Large intestine (tissue), 3 donors: ENCODE measurements around the gene GTPBP6. TPM values are rescaled to one million over a fixed set of nuclear protein-coding genes. Genes with fewer than 3 reads are reported as not detected.
"Not testable (repeated sequence)": the region's sequence is repeated elsewhere in the genome, so short reads cannot be mapped to it uniquely, and the experiment has no call there.

Experiments
- DNase-seq, 2 donors: peaks; one replicate each; pipeline versions ENCODE4 v3.0.0 to v3.0.0-alpha.2; 2013
- H3K27ac ChIP-seq: one replicate; pipeline ENCODE4 v1.5.1; 2013; ENCODE audit warnings: low read length
- H3K27me3 ChIP-seq: 2 replicates; pipeline ENCODE4 v1.6.1; 2013; ENCODE audit warnings: low read length; ENCODE audit not compliant: control insufficient read depth, insufficient read depth
- H3K36me3 ChIP-seq: 2 replicates; pipeline ENCODE4 v1.6.1; 2013; ENCODE audit warnings: low read length; ENCODE audit not compliant: control insufficient read depth, insufficient read depth
- H3K4me1 ChIP-seq: one replicate; pipeline ENCODE4 v1.6.1; 2013; ENCODE audit warnings: low read length; ENCODE audit not compliant: control insufficient read depth, insufficient read depth
- H3K4me3 ChIP-seq: one replicate; pipeline ENCODE4 v1.5.1; 2013; ENCODE audit warnings: low read length
- H3K9me3 ChIP-seq: one replicate; pipeline ENCODE4 v1.6.1; 2013; ENCODE audit warnings: mild to moderate bottlenecking, low read depth, low read length, moderate library complexity; ENCODE audit not compliant: control insufficient read depth
- WGBS: methylation state at CpG from one replicate; pipeline ENCODE4 v1.1.5; 2013; ENCODE audit warnings: low lambda C conversion rate; ENCODE audit not compliant: insufficient coverage; 5-methylcytosine and 5-hydroxymethylcytosine counted together
- polyA plus RNA-seq: library from polyadenylated mRNA; unstranded; fragments of 120-200 nt; gene quantifications from one replicate; pipeline ENCODE4 v1.2.1, GENCODE V29; 2013

GTPBP6 gene
- polyA plus RNA-seq, 1 donor: 48.5 TPM

DNA sequence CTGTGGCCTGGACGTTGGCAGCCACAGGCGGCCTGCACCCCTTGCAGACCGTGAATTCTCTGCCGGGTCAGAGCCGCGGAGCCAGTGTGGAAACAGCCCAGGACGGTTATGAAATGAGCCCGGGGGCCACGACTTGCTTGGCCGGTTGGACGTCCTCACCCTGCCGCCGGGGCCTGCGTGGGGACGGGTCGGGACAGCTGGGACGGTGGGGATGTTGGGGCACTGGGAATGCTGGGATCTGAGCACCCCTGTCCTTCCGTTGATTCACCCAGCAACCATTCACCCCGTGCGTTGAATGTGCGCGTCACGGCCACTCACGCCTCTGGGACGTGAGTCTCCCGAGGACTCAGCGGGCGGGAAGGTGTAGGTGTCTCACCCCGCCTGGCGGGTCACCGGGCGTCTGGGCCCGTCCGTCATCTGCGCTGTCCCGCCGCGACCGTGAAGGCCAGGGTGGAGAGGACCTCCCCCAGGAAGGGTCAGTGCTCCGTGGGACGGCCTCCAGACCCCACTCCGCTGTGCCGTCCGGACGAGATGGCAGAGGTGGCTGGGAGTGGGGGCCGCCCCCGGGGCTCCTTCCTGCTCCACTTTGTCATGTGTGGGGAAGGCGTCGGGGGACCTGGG, 41.9 kb downstream of the GTPBP6 start:
- H3K9me3 ChIP-seq: peaks cover 10% of the 10 kb centered on the region
- no peaks in the 10 kb centered on the region for H3K36me3 ChIP-seq
- DNase-seq: peak in 1 of 2 donors; percentile 55
- peak overlapping the region; percentile 43 for H3K4me3 ChIP-seq
- H3K27me3 ChIP-seq: peaks cover 13% of the 10 kb centered on the region
- peaks cover 15% of the 10 kb centered on the region for H3K4me1 ChIP-seq
- WGBS: no CpG with 5 or more reads among the region's 49 CpGs
- no peak overlapping the region for H3K27ac ChIP-seq

DNA sequence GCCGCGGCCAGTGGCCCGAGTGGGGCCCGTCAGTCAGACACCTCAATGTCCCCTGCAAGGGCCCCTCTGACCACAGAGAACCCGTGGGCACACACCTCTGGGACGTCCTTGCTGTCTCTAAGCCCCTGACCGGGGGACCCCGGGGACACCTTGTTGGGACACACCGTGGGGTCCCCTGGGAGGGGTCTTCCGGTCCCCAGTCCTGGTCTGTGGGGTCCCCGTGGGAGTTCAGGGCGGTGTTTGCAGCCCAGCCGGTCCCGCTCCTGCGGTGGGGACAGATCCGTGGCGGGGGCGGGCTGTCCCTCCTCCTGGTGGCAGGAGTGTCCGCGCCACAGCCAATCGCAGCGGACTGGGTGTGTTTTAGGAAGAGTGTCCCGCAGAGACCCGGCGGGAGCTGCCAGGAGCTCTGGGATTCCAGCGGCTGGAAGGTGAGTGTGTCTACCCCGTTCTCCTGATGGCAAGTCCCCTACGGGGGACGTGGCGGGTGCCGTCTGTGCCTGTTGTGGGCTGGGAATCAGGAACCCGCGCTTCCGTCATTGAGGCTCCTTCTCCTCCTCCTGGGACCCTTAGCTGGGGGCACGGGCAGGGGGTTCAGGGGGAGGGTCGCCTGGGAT, 42.5 kb downstream of the GTPBP6 start:
- Histone ChIP-seq H3K9me3 (peaks cover 10% of the 10 kb centered on the region), H3K27ac (no peak overlapping the region), H3K4me1 (peaks cover 15% of the 10 kb centered on the region), H3K36me3 (no peaks in the 10 kb centered on the region), H3K27me3 (peaks cover 13% of the 10 kb centered on the region), H3K4me3 (peak overlapping the region; percentile 43)
- peak in 1 of 2 donors; percentile 53 for DNase-seq
- no CpG with 5 or more reads among the region's 36 CpGs for WGBS

DNA sequence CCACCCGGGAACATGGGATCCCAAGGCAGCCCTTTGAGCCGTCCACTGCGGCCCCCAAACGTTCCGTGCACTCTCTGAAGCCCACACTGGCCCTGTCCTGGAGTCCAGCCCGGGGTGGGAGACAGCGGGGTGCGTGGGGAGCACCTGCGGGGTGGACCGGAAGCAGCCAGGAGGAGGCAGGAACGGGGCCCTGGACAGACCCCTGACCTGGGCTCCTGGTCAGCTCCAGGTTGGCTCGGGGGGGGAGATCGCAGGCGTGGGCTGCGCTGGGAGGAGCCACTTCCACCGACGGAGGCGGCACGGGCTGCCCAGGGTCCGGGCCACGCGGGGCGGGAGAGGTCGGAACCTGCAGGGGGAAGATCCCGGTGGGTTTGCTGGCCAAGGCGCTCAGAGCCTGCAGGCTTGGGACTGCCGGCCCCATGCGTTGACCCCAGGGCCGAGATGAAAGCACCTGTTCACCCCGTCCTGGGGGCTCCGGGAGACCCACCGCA, 43.1 kb downstream of the GTPBP6 start:
- no CpG with 5 or more reads among the region's 32 CpGs for WGBS
- H3K27me3 ChIP-seq: peaks cover 13% of the 10 kb centered on the region
- no peak for DNase-seq
- H3K4me3 ChIP-seq: no peak overlapping the region
- no peaks in the 10 kb centered on the region for H3K36me3 ChIP-seq
- H3K4me1 ChIP-seq: peaks cover 15% of the 10 kb centered on the region
- peaks cover 10% of the 10 kb centered on the region for H3K9me3 ChIP-seq
- no peak overlapping the region for H3K27ac ChIP-seq

DNA sequence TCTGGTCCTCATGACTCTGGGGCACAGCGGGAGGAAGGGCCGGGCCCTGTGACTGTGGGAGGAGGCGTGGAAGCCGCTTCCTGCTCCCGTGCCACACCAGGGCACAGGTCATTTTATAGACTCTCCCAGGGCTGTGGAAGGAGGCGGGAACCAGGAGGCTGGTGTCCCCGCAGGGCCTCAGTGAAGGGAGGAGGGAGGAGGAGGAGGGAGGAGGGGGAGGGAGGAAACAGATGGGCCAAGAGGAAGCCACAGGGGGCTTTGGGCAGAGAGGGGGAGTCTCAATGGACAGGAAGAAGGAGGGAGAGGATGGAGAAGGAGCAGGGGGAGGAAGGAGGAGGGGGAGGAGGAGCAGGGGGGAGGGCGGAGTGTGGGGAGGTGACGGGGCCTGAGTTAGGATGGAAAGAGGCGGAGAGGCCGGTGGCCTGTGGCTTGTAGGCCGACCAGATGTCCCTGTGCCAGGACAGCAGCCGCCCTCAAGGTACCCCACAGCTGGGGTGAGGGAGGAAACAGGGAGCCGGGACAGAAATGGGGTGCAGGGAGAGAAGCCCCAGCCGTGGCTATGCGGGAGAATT, 43.6 kb downstream of the GTPBP6 start:
- peak in 1 of 2 donors; percentile 71 for DNase-seq
- Histone ChIP-seq H3K27me3 (peaks cover 13% of the 10 kb centered on the region), H3K4me1 (peaks cover 15% of the 10 kb centered on the region), H3K4me3 (no peak overlapping the region), H3K36me3 (no peaks in the 10 kb centered on the region), H3K27ac (no peak overlapping the region), H3K9me3 (peaks cover 10% of the 10 kb centered on the region)
- no CpG with 5 or more reads among the region's 16 CpGs for WGBS

DNA sequence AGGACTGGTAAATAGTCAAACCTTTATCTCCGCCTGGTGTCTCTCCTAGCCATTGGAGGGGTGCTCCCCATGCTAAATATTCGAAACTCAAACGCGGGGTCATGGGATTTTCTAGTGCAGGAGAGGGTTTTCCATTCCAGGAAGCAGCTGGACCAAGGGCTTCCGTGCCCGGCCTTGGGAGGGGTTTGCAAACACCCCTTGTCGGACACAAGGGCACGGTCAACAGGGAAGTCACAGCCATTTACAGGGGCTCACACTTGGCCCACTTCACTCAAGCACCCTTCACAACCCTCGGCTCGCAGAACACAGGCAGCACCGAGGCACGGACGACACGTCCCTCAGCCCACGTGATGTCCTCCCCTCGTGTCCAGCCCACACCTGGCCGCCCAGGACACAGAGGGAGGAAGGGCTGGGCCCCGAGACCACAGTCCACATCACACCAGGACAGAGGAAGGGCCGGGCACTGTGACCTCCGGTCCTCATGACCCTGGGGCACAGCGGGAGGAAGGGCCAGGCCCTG, 47.7 kb downstream of the GTPBP6 start:
- DNase-seq: no peak
- Histone ChIP-seq H3K9me3 (peaks cover 14% of the 10 kb centered on the region), H3K27ac (no peak overlapping the region), H3K4me3 (no peak overlapping the region), H3K27me3 (peaks cover 2% of the 10 kb centered on the region), H3K4me1 (peaks cover 5% of the 10 kb centered on the region), H3K36me3 (no peaks in the 10 kb centered on the region)
- no CpG with 5 or more reads among the region's 21 CpGs for WGBS

DNA sequence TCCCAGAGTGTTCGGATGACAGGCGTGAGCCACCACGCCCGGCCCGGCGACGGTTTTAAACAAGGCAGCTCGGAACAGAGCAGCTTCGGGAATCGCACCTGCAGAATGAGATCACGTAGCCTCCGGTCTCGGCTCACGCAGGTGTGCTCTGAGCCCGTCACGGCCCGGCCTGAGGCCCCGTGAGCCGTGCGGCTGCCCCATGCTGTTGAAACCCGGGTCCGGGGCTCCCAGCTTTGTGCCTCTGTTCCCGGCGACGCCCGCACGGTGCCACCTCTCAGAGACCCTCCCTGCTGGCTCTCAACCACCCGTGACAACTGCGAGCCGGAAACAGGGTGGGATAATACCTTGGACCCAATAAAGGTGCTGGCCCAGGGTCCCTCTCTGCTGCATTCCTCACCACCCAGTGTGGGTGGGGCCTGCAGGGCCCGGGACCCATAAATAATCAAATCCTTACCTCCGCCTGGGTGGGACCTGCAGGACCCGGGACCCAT, 50.8 kb downstream of the GTPBP6 start:
- Histone ChIP-seq H3K4me1 (no peaks in the 10 kb centered on the region), H3K9me3 (peaks cover 3% of the 10 kb centered on the region), H3K27me3 (no peaks in the 10 kb centered on the region), H3K27ac (no peak overlapping the region), H3K4me3 (no peak overlapping the region), H3K36me3 (no peaks in the 10 kb centered on the region)
- WGBS: no CpG with 5 or more reads among the region's 33 CpGs
- DNase-seq: peak in 1 of 2 donors; percentile 6

DNA sequence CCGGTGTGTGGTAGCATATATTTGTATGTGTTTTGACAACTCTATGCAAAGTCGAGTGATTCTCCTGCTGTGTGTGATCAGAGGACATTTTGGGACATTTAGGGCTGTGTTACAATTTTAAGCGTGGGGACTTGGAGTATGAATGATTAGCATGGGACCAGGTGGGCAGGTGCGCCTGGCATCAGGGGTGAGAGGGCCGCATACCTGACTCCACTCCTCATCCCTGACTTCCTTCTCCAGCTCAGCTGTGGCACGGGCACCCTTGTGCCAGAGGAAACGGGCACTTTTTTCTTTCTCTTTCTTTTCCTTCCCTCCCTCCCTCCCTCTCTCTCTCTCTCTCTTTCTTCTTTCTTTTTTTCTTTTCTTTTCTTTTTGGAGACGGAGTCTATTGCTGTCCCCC, 53.1 kb downstream of the GTPBP6 start:
- H3K27ac ChIP-seq: no peak overlapping the region
- DNase-seq: no peak
- H3K4me1 ChIP-seq: peaks cover 15% of the 10 kb centered on the region
- 90% methylated on average over 2 of the region's 8 CpGs for WGBS
- H3K36me3 ChIP-seq: no peaks in the 10 kb centered on the region
- H3K9me3 ChIP-seq: peaks cover 3% of the 10 kb centered on the region
- no peak overlapping the region for H3K4me3 ChIP-seq
- no peaks in the 10 kb centered on the region for H3K27me3 ChIP-seq

DNA sequence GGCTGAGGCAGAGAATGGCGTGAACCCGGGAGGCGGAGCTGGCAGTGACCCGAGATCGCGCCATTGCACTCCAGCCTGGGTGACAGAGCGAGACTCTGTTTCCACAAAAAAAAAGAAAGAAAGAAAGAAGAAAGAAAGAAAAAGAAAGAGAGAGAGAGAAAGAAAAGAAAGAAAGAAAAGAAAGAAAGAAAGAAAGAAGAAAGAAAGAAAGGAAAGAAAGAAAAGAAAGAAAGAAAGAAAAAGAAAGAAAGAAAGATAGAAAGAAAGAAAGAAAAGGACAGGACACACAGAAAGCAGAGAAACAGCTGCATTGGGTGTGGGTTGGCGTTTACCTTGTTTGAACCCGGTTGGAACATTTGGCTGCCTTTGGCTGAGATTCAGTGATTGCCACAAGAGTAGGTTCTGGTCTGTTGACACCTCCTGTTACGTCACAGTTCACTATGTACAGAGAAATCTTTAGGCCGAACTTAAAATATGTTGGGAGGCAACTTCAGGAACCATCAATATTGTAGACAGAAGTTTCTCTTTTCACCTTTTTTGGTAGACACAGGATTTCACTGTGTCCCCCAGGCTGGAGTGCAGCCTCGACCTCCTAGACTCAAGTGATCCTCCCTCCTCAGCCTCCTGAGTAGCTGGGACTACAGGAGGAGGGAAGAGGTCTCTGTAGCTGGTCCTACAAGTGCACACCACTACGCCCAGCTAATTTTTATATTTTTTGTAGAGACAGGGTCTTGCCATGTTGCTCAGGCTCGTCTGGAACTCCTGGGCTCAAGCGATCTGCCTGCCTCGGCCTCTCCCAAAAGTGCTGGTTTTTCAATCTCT, 53.8 kb downstream of the GTPBP6 start:
- WGBS: 95% methylated on average over 7 of the region's 16 CpGs
- no peaks in the 10 kb centered on the region for H3K36me3 ChIP-seq
- no peak overlapping the region for H3K27ac ChIP-seq
- no peak overlapping the region for H3K4me3 ChIP-seq
- no peak for DNase-seq
- peaks cover 15% of the 10 kb centered on the region for H3K4me1 ChIP-seq
- no peaks in the 10 kb centered on the region for H3K27me3 ChIP-seq
- H3K9me3 ChIP-seq: peaks cover 3% of the 10 kb centered on the region

DNA sequence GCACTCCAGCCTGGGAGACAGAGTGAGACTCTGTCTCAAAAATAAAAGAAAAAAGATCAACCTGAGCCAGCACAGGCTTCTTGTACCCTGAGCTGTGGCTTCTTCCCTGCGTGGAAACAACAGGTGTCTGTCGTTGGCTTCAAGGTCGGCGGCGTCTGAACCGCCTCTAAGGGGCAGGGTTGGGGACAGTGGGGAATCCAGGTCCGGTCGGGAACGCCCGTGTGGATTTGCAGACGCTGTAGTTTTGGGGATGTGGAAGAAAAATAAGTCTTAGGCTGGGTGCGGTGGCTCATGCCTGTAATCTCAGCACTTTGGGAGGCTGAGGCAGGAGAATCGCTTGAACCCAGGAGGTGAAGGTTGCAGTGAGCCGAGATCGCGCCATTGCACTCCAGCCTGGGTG, 54.6 kb downstream of the GTPBP6 start:
- H3K9me3 ChIP-seq, H3K27me3 ChIP-seq, DNase-seq, H3K27ac ChIP-seq, H3K4me3 ChIP-seq, H3K36me3 ChIP-seq: not testable (repeated sequence)
- no CpG with 5 or more reads among the region's 16 CpGs for WGBS
- peaks cover 15% of the 10 kb centered on the region for H3K4me1 ChIP-seq

DNA sequence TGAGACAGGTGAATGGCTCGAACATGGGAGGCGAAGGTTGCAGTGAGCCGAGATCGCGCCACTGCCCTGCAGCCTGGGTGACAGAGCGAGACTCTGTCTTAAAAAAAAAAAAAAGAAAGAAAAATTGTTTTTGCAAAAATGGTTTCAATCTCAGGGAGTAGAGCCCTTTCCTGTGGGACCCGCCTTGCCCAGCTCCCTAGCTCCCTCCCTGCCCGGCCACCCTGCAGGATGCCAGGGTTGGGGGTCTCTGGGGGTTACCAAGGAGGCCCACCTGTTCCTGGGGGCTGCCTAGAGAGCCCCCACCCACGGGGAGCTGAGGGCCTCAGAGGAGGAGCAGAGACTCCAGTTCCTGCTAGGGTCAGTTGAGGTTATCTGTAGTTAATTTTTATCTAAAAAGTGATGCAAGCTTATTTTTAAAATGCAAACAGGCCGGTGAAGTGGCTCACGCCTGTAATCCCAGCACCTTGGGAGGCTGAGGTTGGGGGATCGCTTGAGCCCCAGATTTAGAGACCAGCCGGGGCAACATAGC, 56.2 kb downstream of the GTPBP6 start:
- Histone ChIP-seq H3K4me1 (peaks cover 15% of the 10 kb centered on the region), H3K27me3 (no peaks in the 10 kb centered on the region), H3K27ac (no peak overlapping the region), H3K4me3 (no peak overlapping the region), H3K9me3 (no peaks in the 10 kb centered on the region), H3K36me3 (no peaks in the 10 kb centered on the region)
- no CpG with 5 or more reads among the region's 13 CpGs for WGBS
- DNase-seq: peak in 1 of 2 donors; percentile 60
